Right renal cortex interstitium (tissue), 3 donors: ENCODE results near the gene GNAS. TPM values are rescaled to one million over a fixed set of nuclear protein-coding genes. Genes with fewer than 3 reads are reported as not detected.
"Not testable (repeated sequence)": the region's sequence is repeated elsewhere in the genome, so short reads cannot be mapped to it uniquely, and the experiment has no call there.

Experiments
- DNase-seq, 3 donors: peaks; one replicate each; pipeline ENCODE4 v3.0.0-alpha.2; 2013; ENCODE audit warnings: low read depth in 3 of 3, low spot score in 2 of 3
- polyA plus RNA-seq, 3 donors: library from polyadenylated mRNA; unstranded; fragments of 120-200 nt; gene quantifications; one replicate each; pipeline ENCODE4 v1.2.1, GENCODE V29; 2013; ENCODE audit not compliant: insufficient read length in 3 of 3

The GNAS gene
- polyA plus RNA-seq, 3 donors = 2,040 to 2,096 (median 2,069) TPM

DNA sequence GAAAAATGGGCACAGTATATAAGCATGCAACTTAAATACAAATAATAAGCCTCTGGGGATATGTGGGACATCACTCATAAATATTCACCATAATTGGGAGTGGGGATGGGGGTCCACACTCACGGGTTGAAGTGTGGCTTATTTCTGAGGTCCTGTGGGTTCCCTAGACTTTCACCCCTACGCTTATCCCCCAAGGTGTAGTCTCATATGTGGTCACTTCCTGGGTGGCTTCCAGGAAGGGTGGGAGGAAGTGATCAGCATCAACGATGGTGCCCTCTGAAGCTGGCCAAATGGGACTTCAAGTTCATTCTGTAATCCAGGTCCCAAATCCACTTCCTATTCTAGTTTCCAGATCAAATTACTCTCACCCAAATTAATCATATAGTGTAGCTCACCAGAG is 59.5 kb downstream of the GNAS start:
- DNase-seq = no peak

DNA sequence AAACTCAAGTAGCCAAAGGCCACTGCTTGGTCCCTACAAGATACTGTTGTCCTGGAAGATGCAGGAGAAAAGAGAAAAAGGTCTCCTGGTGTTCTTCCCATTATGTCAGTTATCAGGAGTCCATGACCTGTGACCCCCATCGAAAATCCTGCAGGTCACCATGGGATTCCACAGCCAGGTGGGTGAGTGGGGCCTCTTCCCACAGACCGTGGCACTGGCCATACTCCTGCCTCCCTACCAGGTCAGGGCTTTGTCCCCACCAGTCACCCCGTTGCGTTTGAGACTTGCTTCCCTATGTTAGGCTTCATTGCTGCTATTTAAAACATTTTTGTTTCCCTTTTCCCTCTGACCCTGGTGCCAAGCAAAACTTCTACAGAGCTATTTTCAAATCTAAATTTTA is 60.6 kb downstream of the GNAS start:
- no peak for DNase-seq

DNA sequence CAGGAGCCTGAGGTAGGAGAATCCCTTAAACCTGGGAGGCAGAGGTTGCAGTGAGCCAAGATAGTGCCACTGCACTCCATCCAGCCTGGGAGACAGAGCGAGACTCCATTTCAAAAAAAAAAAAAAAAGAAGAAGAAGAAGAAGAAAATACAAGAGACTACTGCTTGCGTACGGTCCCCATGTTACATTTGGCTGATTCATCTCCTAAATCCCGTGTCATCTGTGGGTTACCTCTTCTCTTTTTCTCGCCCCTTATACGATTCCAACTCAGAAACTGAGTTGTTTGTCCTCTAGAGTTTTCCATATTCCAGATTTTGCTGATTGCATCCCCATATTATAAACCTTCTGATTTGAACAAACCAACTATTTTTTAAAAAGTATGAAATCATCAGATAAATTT is 66.1 kb downstream of the GNAS start:
- no peak for DNase-seq

DNA sequence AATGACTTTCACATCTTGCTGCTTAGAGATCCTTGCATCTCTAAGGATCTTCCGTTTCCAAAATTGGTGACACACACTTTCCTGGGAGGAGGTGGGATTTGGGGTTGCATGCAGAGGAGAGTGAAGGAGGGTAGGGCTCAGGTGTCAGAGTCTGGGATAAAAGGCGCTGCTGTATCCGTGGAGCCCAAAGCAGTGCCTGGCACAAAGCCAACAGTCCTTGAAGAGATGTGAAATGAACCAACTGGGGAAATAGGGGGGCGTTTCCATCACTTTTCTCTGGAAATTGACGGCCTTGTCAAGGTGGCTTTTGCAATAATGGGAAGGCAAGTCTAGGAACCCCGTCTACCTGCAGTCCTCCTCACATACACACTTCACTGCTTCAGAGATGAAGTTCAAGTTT is 69.0 kb downstream of the GNAS start:
- no peak for DNase-seq

DNA sequence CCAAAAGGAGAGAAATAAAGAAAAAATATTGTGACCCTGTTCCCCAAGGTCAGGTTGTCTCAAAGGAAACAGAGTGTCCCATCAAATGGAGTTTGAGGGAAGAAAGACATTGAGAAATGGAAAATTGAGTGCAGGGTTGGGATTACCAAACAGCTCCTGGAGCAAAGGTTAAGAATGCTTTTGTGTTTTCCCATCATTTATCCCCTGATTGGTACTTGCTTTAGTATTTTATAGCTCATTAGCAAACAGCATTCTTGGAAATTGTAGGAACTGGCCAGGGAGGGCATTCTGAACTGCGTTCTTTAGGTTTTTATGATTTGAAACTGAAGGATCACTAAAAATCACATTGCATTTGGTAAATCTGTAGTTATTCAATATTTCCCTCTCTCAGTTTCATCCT is 69.5 kb downstream of the GNAS start:
- DNase-seq = no peak

DNA sequence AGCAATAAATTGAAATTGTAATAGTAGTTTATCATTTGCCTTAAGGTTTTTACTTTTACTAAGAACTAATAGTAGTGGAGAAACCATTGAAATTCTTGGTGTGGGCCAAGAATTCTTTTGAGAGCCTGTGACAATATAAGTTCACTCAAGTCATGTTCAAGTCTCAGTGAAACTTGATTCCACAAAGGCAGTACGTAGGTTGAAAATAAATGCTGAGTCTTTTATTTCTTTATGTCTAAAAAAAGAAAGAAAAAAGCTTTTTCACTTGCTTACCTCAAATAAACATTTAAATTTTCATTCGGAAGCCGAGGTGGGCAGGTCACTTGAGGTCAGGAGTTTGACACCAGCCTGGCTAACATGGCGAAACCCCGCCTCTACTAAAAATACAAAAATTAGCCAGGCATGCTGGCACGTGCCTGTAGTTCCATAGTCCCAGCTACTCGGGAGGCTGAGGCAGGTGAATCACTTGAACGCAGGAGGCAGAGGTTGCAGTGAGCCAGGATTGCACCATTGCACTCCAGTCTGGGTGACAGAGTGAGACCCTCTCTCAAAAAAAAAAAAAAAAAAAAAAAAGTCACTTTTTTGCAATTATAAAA is 70.7 kb downstream of the GNAS start:
- no peak for DNase-seq

DNA sequence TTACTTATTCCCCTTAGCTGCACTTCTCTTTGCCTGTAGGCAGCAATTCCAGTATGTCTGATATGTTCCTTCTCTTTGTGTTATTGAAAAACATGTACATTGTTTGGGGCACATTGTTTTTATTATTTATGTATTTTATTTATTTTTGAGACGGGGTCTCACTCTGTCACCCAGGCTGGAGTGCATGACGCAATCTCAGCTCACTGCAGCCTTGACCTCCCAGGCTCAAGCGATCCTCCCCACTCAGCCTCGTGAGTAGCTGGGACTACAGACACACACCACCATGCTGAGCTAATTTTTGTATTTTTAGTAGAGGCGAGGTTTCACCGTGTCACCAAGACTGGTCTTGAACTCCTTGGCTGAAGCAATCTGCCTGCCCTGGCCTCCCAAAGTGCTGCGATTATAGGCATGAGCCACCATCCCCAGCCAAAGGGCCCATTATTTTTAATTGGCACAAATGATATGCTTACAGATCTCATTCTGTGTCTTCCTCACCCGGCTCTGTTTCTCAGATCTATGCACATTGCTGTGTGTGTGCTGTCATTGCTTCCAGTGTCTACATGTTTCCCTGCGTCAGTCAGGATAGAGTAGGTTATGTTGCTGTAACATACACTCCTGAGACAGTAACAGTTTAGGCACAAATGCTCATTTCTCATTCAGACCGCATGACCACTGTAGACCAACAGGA is 74.4 kb downstream of the GNAS start:
- DNase-seq = no peak

DNA sequence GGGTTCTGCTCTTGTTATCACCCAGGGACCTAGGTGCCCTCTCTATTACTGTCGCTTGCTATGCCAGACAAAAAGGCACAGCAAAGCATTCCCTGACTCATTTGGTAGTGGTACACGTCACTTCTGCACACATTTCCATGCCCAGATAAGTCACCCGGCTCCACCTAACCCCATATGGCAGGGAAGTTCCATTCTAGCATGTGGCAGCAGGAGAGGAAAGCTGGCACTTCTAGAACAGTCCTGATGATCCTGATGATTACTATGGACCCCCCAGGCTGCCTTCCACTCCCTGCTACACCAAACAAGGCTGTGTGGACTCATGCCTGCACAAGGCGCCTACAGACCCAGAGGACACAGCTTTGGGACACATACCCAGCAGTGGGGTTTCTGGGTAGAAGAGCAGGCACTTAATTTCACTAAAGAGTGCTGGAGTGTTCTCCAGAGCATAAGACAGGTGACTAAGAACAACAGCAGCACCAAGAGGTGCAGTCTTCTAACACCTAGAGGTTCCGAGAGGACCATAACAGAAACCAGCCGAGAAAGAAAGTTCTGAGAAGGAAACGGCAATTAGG is 75.1 kb downstream of the GNAS start:
- DNase-seq = no peak

DNA sequence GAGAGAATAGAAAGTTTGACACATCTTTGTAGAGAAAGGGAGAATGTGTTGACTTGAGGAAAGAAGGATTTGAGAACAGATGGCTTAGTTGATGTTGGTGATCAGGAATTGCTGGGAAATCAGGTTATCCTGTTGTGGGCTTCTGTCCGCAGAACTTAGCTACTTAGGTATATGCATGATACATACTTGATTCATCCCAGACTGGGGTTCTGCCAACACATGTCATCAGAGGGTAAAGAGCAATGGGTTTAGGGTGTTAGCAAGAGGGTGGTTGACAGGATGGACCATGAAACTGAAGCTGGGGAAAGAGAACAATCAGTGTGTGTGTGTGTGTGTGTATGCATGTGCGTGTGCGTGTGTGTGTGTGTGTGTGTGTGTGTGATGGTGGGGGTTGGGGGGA is 78.0 kb downstream of the GNAS start:
- DNase-seq = no peak

DNA sequence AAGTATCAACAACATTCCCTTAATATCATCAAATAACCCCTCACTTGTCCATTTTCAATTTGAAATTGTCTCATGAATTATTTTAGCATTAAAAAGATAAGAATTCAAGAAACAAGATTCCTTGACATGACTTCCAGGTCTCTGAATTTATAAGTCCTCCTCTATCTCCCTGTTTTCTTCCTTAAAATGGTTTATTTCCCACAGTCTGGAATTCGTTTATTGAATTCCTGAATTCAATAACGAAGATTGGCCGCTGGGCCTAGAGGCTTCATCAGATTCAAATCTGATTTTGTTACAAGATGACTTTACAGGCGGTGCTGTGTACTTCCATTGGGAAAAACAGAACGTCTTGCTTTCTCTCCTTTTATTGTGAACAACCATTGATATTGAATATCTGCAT is 79.7 kb downstream of the GNAS start:
- no peak for DNase-seq

DNA sequence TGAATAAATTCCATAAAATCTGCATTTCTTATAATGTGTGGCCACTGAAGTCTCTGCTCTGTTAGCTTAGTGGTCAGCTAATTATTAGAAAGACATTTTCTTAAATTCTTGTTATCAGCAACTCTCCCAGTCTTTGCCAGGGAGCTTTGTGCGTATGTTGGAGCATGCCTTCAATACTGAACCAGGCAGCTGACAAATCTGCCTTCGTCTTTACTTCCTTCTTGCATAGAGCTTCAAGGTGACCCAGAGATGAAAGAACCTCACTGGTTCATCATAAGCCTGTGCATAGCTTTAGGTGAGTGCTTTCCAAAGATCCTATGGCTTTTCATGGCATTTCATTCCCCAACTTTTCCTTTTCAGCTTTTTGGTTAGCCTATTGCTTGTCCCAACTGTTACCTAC is 85.6 kb downstream of the GNAS start:
- DNase-seq = no peak

DNA sequence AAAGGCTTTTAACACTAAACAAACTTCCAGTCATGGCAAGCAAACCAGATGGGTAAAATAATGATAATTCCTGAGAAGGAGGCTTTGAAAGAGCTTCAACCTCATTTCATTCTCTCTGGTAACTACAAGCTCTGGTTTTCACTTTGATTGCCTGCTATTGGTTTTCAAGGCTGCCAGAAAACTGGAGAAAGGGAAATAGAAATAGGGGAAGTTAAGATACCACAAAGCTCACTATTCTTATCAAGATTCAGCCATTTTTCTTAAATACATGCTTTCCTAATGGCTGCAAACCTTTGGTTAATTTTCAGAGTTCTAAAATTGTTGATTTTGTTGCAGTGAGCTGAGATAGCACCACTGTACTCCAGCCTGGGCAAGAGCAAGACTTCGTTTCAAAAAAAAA is 86.0 kb downstream of the GNAS start:
- DNase-seq = no peak

DNA sequence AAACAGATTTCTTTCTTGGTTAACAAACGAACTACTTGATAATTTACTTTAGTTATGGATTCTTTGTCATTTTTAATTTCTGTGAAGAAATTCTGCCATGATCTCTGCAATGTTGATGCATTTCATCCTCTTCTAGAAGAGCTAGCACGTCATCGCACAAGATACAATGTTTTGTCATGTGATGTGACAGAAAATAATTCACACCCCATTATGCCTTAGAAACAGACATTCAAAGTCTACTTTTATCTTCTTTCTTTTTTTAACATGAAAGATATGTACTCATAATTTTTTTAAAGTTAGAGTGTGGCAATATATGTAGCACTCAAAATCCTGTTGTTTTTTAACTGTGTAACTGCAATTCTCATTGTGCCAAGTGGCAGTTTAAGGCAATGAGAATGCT is 89.0 kb downstream of the GNAS start:
- no peak for DNase-seq

DNA sequence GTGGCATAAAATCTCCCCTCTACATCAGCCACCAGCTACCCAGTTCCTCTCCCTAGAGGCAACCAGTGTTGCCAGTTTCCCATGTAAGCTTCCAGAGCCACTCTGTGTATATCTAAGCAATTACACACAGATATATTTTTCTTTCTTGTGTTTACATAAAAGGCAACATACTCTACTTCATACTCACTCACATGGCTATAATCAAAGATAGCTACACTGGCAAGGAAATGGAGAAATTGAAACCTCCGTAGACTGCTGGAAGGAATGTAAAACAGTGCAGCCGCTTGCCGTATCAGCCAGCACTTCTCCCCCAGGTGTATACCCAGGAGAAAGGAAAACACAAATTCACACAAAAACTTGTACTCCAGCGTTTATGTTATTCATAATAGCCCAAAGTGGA is 90.0 kb downstream of the GNAS start:
- DNase-seq = no peak

DNA sequence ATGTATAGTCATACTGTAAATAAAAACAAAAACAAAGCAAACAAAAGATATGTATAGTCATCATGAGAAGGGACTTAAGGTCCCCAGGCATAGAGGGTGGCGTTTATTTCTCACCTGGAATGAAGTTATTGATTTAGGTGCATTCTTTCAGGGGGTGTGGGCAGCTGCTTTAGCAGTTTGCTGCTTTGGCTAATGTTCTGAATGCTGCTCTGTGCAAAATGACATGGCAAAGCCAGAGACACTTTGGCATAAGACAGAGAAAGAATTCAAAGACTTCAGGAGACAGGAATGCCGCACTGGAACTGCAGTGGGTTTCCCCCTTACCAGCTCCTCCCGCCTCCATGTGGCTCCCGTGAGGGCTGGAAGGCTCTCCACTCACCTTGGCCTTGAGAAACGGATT is 92.1 kb downstream of the GNAS start:
- no peak for DNase-seq

DNA sequence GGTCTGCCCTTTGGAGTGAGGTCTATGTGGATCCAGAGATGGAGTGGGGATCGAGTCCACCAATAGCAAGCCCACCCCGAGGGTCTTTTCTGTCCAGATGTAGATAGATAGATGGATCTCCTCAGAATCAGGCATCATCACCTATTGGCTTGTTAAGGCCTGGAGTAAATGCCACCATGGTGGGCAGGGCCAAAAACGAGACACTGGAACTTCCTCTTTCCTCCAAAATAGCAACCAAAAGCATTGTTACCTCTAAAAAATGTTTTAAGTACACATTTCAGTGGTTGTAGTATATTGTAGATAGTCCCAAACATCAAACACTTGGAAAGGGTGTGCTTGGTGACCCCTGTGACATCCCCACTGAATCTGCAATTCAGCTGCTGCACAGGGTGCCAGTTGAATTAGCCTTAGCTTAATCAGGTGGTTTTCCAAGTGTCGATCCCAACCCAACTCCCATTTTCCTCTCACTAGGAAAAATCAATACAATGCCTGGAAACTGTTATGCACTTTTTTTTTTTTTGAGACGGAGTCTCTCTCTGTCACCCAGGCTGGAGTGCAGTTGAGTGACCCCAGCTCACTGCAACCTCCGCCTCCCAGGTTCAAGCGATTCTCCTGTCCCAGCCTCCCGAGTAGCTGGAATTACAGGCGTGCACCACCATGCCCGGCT is 93.6 kb downstream of the GNAS start:
- DNase-seq = no peak

DNA sequence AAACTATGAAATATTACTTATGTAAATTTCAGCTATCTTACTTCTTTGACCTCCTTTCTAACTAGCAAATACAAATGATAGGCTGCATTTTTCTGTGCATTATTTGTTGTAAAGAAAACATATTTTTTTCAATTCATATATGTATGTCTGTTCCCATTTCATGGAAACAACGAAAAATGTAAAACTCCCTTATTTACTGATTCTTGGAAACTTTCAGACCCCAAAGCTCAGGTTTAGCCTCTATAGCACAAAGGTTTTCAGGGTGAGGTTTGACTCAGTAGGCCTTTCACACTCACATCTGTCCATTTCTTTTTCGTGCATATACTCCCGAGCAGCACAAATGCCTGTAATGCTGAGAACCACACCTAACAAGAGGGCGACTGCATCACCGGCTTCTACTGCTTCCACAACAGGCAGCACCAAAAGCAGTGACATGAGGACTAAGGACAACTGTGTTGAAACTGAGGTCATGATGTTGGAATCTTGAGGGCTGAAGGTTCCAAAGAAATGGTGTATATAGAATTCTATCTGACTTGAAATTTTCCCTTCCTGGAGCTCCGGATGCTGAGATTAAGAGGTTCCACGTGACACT is 95.4 kb downstream of the GNAS start:
- not testable (repeated sequence) for DNase-seq

DNA sequence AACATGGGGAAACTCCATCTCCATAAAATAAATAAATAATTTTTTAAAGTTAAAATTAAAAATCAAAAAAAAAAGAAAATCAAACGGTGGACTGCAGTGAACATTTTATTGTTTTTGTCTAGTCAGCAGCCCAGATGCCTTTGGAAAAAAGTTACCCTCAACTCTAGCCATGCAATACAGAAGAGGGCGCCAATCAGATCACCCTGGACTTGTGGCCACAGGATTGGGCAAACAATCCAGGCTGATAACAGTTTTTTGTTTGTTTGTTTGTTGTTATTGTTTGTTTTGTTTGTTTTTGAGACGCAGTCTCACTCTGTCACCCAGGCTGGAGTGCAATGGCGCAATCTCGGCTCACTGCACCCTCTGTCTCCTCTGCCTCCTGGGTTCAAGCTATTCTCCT is 98.1 kb downstream of the GNAS start:
- DNase-seq = no peak

DNA sequence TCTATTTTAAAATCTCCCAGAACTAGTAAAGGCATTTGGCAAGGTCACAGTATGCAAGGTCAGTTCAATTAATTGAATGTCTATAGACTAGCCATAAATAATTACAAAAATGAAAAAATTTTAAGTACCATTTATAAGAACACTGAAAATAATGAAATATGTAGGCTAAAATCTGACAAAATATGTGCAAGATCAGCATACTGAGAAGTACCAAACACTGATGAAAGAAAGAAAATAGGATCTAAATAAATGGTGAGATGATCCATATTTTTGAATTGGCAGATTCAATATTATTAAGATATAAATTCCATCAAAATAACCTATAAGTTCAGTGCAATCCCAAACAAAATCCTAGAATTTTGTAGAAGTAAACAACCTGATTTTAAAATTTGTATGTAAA is 100.5 kb downstream of the GNAS start:
- no peak for DNase-seq

DNA sequence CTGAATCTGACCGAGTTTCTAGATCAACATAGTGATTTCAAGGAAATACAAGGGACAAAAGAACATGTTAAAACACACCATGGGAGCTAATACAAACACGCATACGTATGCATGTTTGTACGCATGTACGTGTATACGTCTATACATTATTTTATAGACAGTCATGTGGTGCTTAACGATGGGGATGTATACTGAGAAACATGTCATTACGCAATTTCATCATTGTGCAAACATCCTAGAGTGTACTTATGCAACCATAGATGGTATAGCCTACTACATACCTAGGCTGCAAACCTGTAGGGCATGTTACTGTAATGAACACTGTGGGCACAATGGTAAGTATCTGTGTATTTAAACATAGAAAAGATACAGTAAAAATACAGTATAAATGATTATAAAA is 103.6 kb downstream of the GNAS start:
- no peak for DNase-seq

DNA sequence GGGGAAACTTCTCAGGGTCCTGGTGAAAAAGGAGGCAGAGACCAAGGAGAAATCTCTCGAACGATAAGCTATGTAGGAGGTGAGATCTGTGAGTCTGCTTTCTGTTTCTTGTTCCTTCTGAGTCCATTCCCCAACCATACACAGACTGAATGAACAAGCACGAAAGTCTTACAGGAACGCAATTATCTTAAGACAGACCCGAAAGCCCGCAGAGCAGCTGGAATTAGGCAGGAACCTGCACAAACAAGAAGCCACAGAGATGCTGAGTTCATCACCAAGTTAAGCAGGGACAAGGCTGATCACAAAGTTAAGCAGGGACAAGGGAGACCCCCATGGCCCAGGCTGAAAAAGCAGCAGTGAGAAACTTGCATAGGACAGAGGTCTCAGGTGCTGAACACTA is 107.1 kb downstream of the GNAS start:
- DNase-seq = no peak
